Measurements from ENCODE around the gene ZGPAT. TPM values are rescaled to one million over a fixed set of nuclear protein-coding genes. Genes with fewer than 3 reads are reported as not detected.

Gene ZGPAT
- total and polyA plus RNA-seq, 2 of the 13 experiments (the other 11 are each of a cell fraction or from before 2014, with no cell fraction given), result 23.0 to 41.9 TPM

DNA sequence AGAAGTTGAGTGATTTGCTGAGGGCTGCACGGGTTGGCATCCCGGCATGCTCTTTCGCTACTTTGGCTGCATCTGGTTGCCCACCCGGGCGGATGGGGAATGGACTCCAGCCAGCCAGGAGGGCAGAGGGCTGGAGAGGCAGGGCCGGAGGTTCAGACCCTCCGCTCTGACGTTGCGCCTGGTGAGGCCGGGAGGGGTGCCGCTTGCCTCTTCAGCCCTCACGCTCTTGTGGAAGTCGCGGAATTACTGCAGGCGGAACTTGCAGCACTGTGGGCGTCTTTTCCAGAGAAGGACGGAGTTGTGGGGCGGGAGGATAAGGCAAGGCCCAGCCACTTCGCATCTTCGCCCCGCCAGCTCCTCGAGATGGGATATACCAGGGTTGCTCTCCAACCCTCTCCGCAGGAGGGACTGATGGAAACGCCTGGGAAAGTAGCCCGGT lies 49.1 kb upstream of the ZGPAT start (continued):
- TF ChIP-seq RBFOX2 (IDR thresholded peaks at IDR 0.05; ENCODE audit: low read depth, low read length) (no peak), SRSF9 (IDR thresholded peaks at IDR 0.05; ENCODE audit: borderline replicate concordance, insufficient read depth, low read depth, low read length, poor library complexity, severe bottlenecking) (no peak), TBL1XR1 (IDR thresholded peaks at IDR 0.05; ENCODE audit: borderline replicate concordance, low read length, partially characterized antibody) (no peak), ZMYM2 (CRISPR knock-in tag; IDR thresholded peaks at IDR 0.05) (no peak), TCF12 (IDR thresholded peaks at IDR 0.05) (no peak), TCF12 (CRISPR knock-in tag; IDR thresholded peaks at IDR 0.05) (no peak), SRY (CRISPR knock-in tag; IDR thresholded peaks at IDR 0.05) (no peak), MAF1 (CRISPR knock-in tag; IDR thresholded peaks at IDR 0.05; ENCODE audit: borderline replicate concordance) (no peak; the same call in 1 of the 2 replicates), ZNF589 (CRISPR knock-in tag; conservative IDR thresholded peaks at IDR 0.05) (no peak), POLR2AphosphoS5 (IDR thresholded peaks at IDR 0.05; ENCODE audit: low read depth, low read length) (no peak), ZKSCAN5 (CRISPR knock-in tag; IDR thresholded peaks at IDR 0.05) (peak; percentile 65; the same call in 1 of the 2 replicates), MZF1 (CRISPR knock-in tag; IDR thresholded peaks at IDR 0.05; ENCODE audit: borderline replicate concordance) (peak; percentile 82; the same call in 1 of the 2 replicates), MTF2 (CRISPR knock-in tag; IDR thresholded peaks at IDR 0.05; ENCODE audit: borderline replicate concordance) (no peak), BORCS8-MEF2B (CRISPR knock-in tag; IDR thresholded peaks at IDR 0.05) (no peak), SMARCC2 (IDR thresholded peaks at IDR 0.05) (no peak), PTBP1 (IDR thresholded peaks at IDR 0.05; ENCODE audit: low read depth, low read length, poor library complexity, severe bottlenecking) (no peak), SNAI1 (CRISPR knock-in tag; IDR thresholded peaks at IDR 0.05; ENCODE audit: borderline replicate concordance) (0 out of 2 replicates have a peak, but pooled peaks have one; percentile 85), ZNF136 (CRISPR knock-in tag; IDR thresholded peaks at IDR 0.05; ENCODE audit: low read depth) (no peak; the same call in 1 of the 2 replicates), MED8 (CRISPR knock-in tag; IDR thresholded peaks at IDR 0.05; ENCODE audit: insufficient replicate concordance) (peak; percentile 36)
- TF ChIP-seq, protein P1, sequence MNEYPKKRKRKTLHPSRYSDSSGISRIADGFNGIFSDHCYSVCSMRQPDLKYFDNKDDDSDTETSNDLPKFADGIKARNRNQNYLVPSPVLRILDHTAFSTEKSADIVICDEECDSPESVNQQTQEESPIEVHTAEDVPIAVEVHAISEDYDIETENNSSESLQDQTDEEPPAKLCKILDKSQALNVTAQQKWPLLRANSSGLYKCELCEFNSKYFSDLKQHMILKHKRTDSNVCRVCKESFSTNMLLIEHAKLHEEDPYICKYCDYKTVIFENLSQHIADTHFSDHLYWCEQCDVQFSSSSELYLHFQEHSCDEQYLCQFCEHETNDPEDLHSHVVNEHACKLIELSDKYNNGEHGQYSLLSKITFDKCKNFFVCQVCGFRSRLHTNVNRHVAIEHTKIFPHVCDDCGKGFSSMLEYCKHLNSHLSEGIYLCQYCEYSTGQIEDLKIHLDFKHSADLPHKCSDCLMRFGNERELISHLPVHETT (CRISPR knock-in tag; conservative IDR thresholded peaks at IDR 0.05), result 0 out of 2 replicates have a peak, but pooled peaks have one; percentile 5
- TF ChIP-seq, protein P2, sequence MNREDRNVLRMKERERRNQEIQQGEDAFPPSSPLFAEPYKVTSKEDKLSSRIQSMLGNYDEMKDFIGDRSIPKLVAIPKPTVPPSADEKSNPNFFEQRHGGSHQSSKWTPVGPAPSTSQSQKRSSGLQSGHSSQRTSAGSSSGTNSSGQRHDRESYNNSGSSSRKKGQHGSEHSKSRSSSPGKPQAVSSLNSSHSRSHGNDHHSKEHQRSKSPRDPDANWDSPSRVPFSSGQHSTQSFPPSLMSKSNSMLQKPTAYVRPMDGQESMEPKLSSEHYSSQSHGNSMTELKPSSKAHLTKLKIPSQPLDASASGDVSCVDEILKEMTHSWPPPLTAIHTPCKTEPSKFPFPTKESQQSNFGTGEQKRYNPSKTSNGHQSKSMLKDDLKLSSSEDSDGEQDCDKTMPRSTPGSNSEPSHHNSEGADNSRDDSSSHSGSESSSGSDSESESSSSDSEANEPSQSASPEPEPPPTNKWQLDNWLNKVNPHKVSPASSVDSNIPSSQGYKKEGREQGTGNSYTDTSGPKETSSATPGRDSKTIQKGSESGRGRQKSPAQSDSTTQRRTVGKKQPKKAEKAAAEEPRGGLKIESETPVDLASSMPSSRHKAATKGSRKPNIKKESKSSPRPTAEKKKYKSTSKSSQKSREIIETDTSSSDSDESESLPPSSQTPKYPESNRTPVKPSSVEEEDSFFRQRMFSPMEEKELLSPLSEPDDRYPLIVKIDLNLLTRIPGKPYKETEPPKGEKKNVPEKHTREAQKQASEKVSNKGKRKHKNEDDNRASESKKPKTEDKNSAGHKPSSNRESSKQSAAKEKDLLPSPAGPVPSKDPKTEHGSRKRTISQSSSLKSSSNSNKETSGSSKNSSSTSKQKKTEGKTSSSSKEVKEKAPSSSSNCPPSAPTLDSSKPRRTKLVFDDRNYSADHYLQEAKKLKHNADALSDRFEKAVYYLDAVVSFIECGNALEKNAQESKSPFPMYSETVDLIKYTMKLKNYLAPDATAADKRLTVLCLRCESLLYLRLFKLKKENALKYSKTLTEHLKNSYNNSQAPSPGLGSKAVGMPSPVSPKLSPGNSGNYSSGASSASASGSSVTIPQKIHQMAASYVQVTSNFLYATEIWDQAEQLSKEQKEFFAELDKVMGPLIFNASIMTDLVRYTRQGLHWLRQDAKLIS (CRISPR knock-in tag; IDR thresholded peaks at IDR 0.05), result no peak
- TF ChIP-seq, protein P3, sequence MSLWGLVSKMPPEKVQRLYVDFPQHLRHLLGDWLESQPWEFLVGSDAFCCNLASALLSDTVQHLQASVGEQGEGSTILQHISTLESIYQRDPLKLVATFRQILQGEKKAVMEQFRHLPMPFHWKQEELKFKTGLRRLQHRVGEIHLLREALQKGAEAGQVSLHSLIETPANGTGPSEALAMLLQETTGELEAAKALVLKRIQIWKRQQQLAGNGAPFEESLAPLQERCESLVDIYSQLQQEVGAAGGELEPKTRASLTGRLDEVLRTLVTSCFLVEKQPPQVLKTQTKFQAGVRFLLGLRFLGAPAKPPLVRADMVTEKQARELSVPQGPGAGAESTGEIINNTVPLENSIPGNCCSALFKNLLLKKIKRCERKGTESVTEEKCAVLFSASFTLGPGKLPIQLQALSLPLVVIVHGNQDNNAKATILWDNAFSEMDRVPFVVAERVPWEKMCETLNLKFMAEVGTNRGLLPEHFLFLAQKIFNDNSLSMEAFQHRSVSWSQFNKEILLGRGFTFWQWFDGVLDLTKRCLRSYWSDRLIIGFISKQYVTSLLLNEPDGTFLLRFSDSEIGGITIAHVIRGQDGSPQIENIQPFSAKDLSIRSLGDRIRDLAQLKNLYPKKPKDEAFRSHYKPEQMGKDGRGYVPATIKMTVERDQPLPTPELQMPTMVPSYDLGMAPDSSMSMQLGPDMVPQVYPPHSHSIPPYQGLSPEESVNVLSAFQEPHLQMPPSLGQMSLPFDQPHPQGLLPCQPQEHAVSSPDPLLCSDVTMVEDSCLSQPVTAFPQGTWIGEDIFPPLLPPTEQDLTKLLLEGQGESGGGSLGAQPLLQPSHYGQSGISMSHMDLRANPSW (CRISPR knock-in tag; IDR thresholded peaks at IDR 0.05; ENCODE audit: borderline replicate concordance), result no peak; the same call in 1 of the 2 replicates
